Right kidney (tissue), 9 donors: ENCODE results near the gene TBC1D7.

Source experiments
- DNase-seq: peaks from one replicate; pipeline ENCODE4 v3.0.0-alpha.2; 2016
- long read RNA-seq, 8 donors: transcript quantifications; one replicate each; lab custom pipeline, GENCODE V29; 2026

Gene TBC1D7
- long read RNA-seq, donor 1, partial matches to known transcripts: 0 of 5 reads
- long read RNA-seq, donor 1, other reads (novel, unspliced or antisense): 0 of 5 reads
- long read RNA-seq, donor 2, transcript TBC1D7-202 (8 exons, 1,116 nt): major isoform, 5 of 8 reads
- long read RNA-seq, donor 2, partial matches to known transcripts: 0 of 8 reads
- long read RNA-seq, donor 2, other reads (novel, unspliced or antisense): 0 of 8 reads
- long read RNA-seq, donor 3, partial matches to known transcripts: 0 of 3 reads
- long read RNA-seq, donor 3, other reads (novel, unspliced or antisense): 0 of 3 reads
- long read RNA-seq, donor 4, partial matches to known transcripts: 0 of 3 reads
- long read RNA-seq, donor 4, other reads (novel, unspliced or antisense): 0 of 3 reads
- long read RNA-seq, donor 5, transcript TBC1D7-202 (8 exons, 1,116 nt): major isoform, 5 of 8 reads
- long read RNA-seq, donor 5, partial matches to known transcripts: 0 of 8 reads
- long read RNA-seq, donor 5, other reads (novel, unspliced or antisense): 0 of 8 reads
- long read RNA-seq, donor 6, partial matches to known transcripts: 5 of 8 reads
- long read RNA-seq, donor 6, other reads (novel, unspliced or antisense): 0 of 8 reads
- long read RNA-seq, donor 7, transcript TBC1D7-202 (8 exons, 1,116 nt): major isoform, 7 of 25 reads
- long read RNA-seq, donor 7, partial matches to known transcripts: 15 of 25 reads
- long read RNA-seq, donor 7, other reads (novel, unspliced or antisense): 0 of 25 reads
- long read RNA-seq, donor 8, partial matches to known transcripts: 0 of 5 reads
- long read RNA-seq, donor 8, other reads (novel, unspliced or antisense): 0 of 5 reads

DNA sequence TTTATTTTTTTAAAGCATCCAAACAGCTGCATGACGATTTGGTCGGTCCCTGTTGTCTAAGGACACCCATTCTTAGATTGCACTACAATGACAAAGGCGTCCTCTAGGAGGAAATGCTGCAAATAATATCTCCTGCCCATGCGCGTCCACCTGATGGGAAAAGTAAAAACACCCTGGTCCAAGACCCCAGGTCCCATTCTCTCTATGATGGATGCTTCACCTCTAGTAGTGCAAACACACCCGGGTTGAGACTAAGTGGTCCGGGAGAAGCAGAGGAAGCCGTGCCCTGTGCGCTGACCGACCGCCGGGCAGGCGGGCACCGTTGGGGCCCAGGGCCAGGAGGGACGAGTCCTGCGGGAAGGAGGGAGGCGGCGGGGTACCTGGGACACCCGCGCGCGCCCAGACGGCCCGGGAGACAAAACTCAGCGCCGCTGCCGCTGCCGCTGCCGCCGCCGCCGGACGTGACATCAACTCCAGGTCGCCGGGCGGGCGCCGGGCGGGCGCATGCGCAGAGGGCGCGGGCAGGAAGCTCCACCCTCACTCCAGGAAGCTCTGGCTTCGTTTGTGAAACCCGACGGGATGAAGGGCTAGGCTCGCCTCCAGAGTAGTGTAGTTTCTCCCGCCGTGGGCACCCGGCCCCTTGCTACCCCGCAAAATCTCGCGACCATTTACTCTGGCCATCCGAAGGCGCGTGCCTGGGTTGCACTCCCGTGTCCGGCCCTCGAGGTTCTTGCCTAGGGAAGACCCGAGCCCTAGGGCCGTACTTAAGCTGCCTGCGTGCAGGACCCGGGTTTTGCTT lies at the start of gene TBC1D7:
TSS of gene TBC1D7 (minus strand) at position 462 of the 799 bp plus-strand sequence. CDS start 1,639 bp downstream, outside the sequence.
- peak; percentile 96 for DNase-seq

DNA sequence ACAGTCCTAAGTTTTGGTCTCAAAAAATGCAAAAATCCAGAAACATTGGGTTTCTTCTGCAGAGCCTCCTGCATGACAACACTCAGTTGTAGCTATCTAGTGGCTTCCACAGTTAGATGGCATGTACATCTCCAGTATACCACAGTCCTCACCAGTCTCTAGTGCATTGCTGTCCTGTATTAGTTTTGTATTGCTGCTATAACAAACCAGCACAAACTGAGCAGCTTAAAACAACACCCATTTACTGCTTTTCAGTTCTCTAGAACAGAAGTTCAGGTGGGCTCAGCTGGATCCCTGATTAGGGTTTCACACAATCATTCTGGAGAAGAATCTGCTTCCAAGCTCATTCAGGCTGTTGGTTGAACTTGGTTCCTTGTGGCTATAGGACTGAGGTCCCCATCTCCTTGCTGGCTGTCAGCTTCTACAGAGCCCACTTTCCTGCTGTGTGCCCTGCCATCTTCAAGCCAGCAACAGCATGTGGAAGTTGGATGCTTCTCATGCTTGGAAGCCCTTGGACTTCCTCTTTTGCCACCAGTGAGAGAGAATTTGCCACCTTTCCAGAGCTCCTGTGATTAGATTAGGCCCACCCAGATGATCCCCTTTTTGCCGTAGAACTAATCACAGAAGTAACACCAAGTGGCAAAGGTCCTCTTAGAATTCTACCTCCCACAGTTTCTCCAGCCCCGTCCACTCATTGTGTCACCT lies 48.9 kb upstream of the TBC1D7 start:
- DNase-seq: no peak

DNA sequence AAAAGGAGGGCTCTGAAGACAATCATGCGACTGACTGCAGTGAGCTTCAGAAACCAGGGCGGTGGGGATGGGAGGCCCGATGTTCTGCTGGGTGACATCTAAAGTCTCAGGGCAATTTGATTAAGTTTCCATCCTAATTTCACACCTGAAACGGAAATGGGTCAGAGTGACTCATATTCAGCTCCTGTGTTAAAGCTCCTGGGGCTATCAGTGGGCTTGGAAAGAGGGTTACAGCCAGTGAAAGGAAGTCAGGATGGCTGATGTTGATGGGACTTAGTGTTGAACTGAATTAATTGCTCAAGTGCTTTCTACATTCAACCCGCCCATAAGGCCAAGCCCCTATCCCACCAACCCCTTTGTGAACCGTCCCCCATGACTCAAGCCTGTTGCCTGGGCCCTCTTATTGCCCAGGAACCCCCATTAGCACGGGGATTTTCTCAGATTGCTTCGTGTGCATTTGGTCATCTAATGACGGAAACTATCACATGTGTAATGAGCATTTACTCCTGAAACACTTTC lies 47.1 kb upstream of the TBC1D7 start:
- no peak for DNase-seq

DNA sequence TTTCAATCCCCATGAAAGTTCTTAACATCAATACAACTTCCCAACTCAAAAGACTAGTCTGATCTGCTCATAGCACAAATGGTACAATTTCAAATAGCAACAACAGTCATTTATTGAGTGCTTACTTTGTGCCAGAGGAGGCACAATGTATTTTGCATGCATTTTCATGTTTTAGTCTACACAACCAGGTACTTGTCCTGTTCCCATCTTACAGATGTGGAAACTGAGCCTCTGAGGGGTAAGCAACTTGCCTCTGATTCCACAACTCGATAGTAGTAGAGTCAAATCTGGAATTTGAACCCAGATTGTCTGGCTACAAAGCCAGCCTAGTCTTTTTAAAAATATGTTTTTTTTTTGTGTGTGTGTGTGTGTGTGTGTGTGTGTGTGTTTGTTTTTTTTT lies 45.6 kb upstream of the TBC1D7 start:
- no peak for DNase-seq

DNA sequence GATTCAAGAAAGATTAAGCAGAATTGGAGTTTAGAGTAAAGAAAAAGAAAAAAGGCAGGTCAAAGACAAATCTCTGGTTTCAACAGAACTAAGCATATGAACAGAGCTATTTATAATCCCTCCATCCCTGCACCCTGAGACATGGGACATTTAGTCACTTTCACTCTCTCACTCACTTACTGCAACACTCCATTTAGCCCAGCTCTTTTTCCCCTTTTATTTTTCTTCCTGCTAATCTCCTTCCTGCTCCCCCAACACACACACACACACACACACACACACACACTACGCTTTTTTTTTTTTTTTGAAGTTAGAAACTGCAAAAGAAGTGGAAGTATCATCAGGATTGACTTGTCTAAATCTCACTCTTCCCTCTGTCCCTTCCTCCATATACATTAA lies 45.1 kb upstream of the TBC1D7 start:
- DNase-seq: no peak

GRCh38 chr6:13372688-13373487 lies 44.6 kb upstream of the TBC1D7 start:
- no peak for DNase-seq

DNA sequence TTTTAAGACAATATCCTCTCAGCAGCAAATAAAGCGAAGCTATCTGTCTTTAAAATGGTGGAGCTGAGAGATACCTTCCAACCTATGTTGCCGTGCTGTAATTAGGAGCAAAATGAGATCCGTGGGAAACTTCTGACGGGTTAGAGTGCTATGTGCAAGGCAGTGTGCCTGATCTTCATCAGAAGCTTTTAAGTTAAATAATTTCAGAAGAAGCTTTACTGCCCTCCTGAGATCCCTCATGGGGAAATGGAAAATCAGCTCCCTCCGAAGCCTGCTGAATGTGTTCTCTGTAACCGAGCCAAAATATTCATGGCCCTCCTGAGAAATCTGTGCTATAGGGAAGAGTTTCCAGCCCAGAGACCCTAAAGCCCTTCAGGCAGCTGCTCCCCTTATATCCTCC lies 43.7 kb upstream of the TBC1D7 start:
- DNase-seq: no peak

DNA sequence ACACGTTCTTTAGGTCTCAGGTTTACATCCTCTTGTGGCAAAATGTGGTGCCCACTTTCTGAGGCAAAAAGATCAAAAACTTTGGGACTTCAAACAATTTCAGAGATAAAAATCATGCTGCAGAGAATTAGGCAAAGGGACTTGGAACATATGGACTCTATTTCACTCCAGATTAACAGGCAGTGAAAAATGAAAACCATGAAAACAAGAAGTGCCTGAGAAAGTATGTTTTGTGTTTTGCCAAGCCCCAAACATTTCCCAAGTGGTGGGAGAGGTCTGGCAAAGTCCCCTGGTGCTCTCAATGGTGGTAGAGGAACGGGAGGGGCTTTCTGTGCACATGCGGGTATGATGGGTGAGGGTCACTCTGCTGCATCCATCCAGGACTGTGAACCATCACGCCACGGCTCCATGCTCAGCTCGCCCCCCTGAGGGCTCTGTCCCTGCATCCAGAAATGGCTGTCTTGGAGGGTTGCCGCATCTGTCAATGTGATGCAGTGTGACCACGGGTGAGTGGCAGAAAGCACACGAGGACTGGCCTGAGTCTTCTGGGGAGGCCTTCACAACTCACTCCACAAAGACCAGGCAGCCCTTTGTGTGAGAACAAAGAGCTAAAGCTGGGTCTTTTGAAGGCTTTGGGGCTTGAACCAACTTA lies 43.2 kb upstream of the TBC1D7 start:
- DNase-seq: no peak

DNA sequence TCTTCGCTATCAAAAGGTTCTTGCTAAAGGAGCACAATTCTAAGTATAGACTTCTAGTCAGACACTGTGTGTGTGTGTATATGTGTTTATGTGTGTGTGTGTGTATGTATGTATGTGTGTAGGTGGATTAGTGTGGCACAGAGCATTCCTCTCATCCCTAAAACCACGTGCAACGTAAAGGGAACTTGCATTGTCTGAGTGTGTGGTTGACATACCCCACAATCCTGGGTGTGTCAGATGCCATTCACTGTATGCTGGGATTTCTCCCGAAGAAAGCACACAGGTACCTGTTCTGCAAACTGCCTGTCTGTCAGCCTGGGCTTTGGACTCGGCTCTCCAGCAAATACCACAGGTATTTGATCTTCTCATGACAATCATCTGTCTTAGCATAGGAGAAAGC lies 42.3 kb upstream of the TBC1D7 start:
- no peak for DNase-seq

- no peak for DNase-seq
Measured at GRCh38 chr6:13369591-13369990, 41.3 kb upstream of the TBC1D7 start.

- no peak for DNase-seq
Measured at GRCh38 chr6:13368731-13369115, 40.4 kb upstream of the TBC1D7 start.

GRCh38 chr6:13368079-13368730 lies 39.9 kb upstream of the TBC1D7 start:
- no peak for DNase-seq

GRCh38 chr6:13367396-13367795 lies 39.1 kb upstream of the TBC1D7 start:
- DNase-seq: no peak

DNA sequence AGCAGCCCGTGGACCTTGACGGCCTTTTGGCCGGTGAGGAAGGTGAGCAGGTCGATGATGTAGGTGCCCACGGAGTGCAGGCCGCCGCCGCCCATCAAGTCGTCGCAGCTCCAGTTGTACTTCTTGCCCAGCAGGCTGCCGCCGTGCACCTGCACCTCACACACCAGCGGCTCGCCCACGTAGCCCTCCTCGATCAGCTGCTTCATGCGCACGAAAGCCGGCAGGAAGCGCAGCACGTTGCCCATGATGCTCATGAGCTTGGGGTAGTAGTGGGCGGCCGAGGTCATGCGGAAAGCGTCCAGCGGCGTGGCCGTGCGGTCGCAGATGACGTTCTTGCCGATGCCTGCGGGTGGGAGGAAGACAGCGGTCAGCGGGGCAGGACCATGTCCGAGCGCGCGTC lies 37.0 kb upstream of the TBC1D7 start:
- DNase-seq: no peak

DNA sequence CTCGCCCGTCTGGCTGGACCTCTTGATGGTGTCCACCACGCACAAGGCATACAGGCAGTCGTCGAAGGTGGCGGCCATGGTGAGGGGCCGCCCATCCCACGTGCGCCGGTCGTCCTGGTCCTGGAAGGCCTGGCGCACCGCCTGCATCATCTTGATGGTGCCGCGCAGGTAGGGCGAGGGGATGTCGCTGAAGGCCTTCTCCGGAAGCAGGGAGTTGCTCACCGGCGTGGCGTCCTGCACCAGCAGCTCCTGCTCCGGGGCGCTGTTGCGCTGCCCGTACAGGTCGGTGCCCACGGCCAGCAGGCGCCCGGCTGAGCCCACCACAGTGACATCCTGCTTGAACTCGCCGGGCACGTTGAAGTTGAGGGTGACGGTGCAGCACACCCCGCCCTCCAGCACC lies 36.5 kb upstream of the TBC1D7 start:
- no peak for DNase-seq

GRCh38 chr6:13362412-13362811 lies 34.1 kb upstream of the TBC1D7 start:
- no peak for DNase-seq

GRCh38 chr6:13360671-13361540 lies 32.6 kb upstream of the TBC1D7 start:
- DNase-seq: no peak

DNA sequence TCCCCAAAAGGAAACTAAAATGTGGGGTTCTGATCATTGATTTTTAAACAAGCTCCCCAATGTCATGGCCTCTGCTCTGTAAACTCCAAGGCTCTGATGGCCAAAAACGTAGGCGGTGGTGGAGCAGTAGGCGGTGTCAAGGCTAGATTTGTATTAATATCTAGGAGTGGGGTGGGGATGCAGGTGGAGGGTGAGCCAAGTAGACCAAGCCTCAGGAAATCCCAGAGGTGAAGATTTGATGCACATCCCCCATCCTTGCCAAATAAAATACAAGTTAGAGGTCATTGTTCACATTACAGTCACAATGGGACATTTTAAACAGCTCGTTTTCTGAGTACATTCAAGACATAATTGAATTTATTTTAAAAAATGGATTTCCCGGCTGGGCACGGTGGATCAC lies 30.9 kb upstream of the TBC1D7 start:
- no peak for DNase-seq

GRCh38 chr6:13358511-13358910 lies 30.2 kb upstream of the TBC1D7 start:
- DNase-seq: no peak
